Keratinocyte (primary cell): Measurements from ENCODE around the gene PTPRN2. TPM values are rescaled to one million over a fixed set of nuclear protein-coding genes. Genes with fewer than 3 reads are reported as not detected.

Source experiments
- DNase-seq: peaks from one replicate; pipeline ENCODE4 v3.0.0-alpha.2; 2011; ENCODE audit warnings: low read depth, missing footprints, low spot score
- FAIRE-seq: peaks from 2 replicates; lab custom pipeline; 2011; peaks lifted over from hg19 to GRCh38; lab: Jason Lieb, UNC
- H2AFZ ChIP-seq: 2 replicates; pipeline ENCODE4 v1.6.0; 2012; ENCODE audit warnings: low read length, control low read depth, inconsistent platforms; ENCODE audit not compliant: control insufficient read depth
- H3K27ac ChIP-seq: 2 replicates; pipeline ENCODE4 v1.5.1; 2011; ENCODE audit warnings: low read length; ENCODE audit not compliant: control insufficient read depth, insufficient read depth
- H3K27me3 ChIP-seq: 3 replicates; pipeline ENCODE4 v1.6.0; 2011; ENCODE audit warnings: low read length; ENCODE audit not compliant: control insufficient read depth, insufficient read depth; ENCODE audit errors: extremely low read depth
- H3K36me3 ChIP-seq, 2 experiments: 2 replicates in 1 of 2; 3 replicates in 1 of 2; pipeline ENCODE4 v1.5.1; 2011; ENCODE audit warnings: low read length in 2 of 2, mild to moderate bottlenecking in 1 of 2; ENCODE audit not compliant: control insufficient read depth in 2 of 2, insufficient read depth in 2 of 2; ENCODE audit errors: extremely low read depth in 1 of 2
- H3K4me1 ChIP-seq: 3 replicates; pipeline ENCODE4 v1.5.1; 2011; ENCODE audit warnings: low read length; ENCODE audit not compliant: control insufficient read depth, insufficient read depth; ENCODE audit errors: extremely low read depth
- H3K4me2 ChIP-seq: 3 replicates; pipeline ENCODE4 v1.6.0; 2011; ENCODE audit warnings: low read depth, low read length; ENCODE audit not compliant: control insufficient read depth, insufficient read depth; ENCODE audit errors: extremely low read depth
- H3K4me3 ChIP-seq, 3 experiments: fragments of 200-600 bp in 1 of 3; sonication (generic) in 1 of 3; 2 replicates in 2 of 3; 3 replicates in 1 of 3; pipeline ENCODE4 v1.5.1; 2011 to 2016; ENCODE audit warnings: low read length in 3 of 3, mild to moderate bottlenecking in 3 of 3, control low read depth in 2 of 3, inconsistent platforms in 1 of 3, low read depth in 1 of 3, mixed read lengths in 1 of 3, mixed run types in 1 of 3, moderate library complexity in 1 of 3; ENCODE audit not compliant: control insufficient read depth in 2 of 3, insufficient read depth in 2 of 3; ENCODE audit errors: extremely low read depth in 1 of 3
- H3K79me2 ChIP-seq: 2 replicates; pipeline ENCODE4 v1.6.0; 2012; ENCODE audit warnings: low read length; ENCODE audit not compliant: control insufficient read depth, insufficient read depth
- H3K9ac ChIP-seq: 3 replicates; pipeline ENCODE4 v1.6.0; 2011; ENCODE audit warnings: low read length; ENCODE audit not compliant: control insufficient read depth, insufficient read depth; ENCODE audit errors: extremely low read depth
- H3K9me1 ChIP-seq: 3 replicates; pipeline ENCODE4 v1.6.0; 2011; ENCODE audit warnings: low read length; ENCODE audit not compliant: control insufficient read depth, insufficient read depth; ENCODE audit errors: extremely low read depth
- H3K9me3 ChIP-seq: 2 replicates; pipeline ENCODE4 v1.5.1; 2012; ENCODE audit warnings: low read depth, low read length; ENCODE audit not compliant: control insufficient read depth
- H4K20me1 ChIP-seq: 3 replicates; pipeline ENCODE4 v1.6.0; 2011; ENCODE audit warnings: low read length; ENCODE audit not compliant: control insufficient read depth, insufficient read depth; ENCODE audit errors: extremely low read depth
- CTCF ChIP-seq, 3 experiments: IDR thresholded peaks in 1 of 3; conservative IDR thresholded peaks in 1 of 3; optimal IDR thresholded peaks in 1 of 3; 2 replicates in 2 of 3; 3 replicates in 1 of 3; pipeline versions ENCODE3 to v1.5.1; 2011; ENCODE audit warnings: low read length in 3 of 3, mild to moderate bottlenecking in 3 of 3, moderate library complexity in 2 of 3, control low read depth in 1 of 3, inconsistent platforms in 1 of 3; ENCODE audit not compliant: insufficient read depth in 2 of 3; ENCODE audit errors: extremely low read depth in 1 of 3
- EZH2 ChIP-seq: IDR thresholded peaks from one replicate; pipeline ENCODE4 v1.6.1; 2012; ENCODE audit warnings: inconsistent platforms, mild to moderate bottlenecking, low read length, moderate library complexity
- dilution Hi-C: fragments of 300-500 bp; cut with MboI; formaldehyde crosslinking; loops from one replicate; pipeline ENCODE4 v1.7.0; 2020; ENCODE audit warnings: low sequenced_read_pairs; ENCODE audit not compliant: extremely low pct_ligation_motif_present
- polyA plus RNA-seq, 5 experiments: library from polyadenylated mRNA; depleted of rRNA in 3 of 5; stranded (reverse) in 3 of 5; stranded (forward) in 1 of 5; unstranded in 1 of 5; fragments of >200 nt; gene quantifications; 1 replicate in 1 of 5; 2 replicates in 3 of 5; 3 replicates in 1 of 5; pipeline versions ENCODE4 v1.2.1 to v1.2.3, GENCODE V29; 2011 to 2012; ENCODE audit warnings: missing spikeins in 2 of 5, low read depth in 1 of 5, low replicate concordance in 1 of 5

Gene PTPRN2
- polyA plus RNA-seq, 1 donor (not counting 4 experiments of a cell fraction or from before 2014, with no cell fraction given): not detected

- Histone ChIP-seq H2AFZ (no peak overlapping the region), H3K9me1 (no peaks in the 10 kb centered on the region), H4K20me1 (no peaks in the 10 kb centered on the region), H3K79me2 (no peaks in the 10 kb centered on the region), H3K27ac (no peak overlapping the region), H3K4me3 (no peak overlapping the region), H3K36me3 (no peaks in the 10 kb centered on the region), H3K27me3 (no peaks in the 10 kb centered on the region), H3K4me1 (no peaks in the 10 kb centered on the region), H3K9ac (no peak overlapping the region), H3K4me2 (no peak overlapping the region), H3K9me3 (peaks cover 32% of the 10 kb centered on the region)
- dilution Hi-C loops: no loop called here
- no peak for DNase-seq
- no peak for FAIRE-seq
- no peak for TF ChIP-seq EZH2
- TF ChIP-seq CTCF (optimal IDR thresholded peaks at IDR 0.05 in 1 of 3, IDR thresholded peaks at IDR 0.05 in 1 of 3, conservative IDR thresholded peaks at IDR 0.05 in 1 of 3; ENCODE audit: extremely low read depth in 1 of 3, insufficient read depth in 2 of 3, low read length in 3 of 3): no peak
Observed at GRCh38 chr7:158066085-158066484, 521.5 kb downstream of the PTPRN2 start.

GRCh38 chr7:158065340-158065739 is 522.3 kb downstream of the PTPRN2 start:
- Histone ChIP-seq H2AFZ (no peak overlapping the region), H3K4me1 (no peaks in the 10 kb centered on the region), H4K20me1 (no peaks in the 10 kb centered on the region), H3K27ac (no peak overlapping the region), H3K9me1 (no peaks in the 10 kb centered on the region), H3K36me3 (no peaks in the 10 kb centered on the region), H3K79me2 (no peaks in the 10 kb centered on the region), H3K4me2 (no peak overlapping the region), H3K4me3 (no peak overlapping the region), H3K27me3 (no peaks in the 10 kb centered on the region), H3K9me3 (peaks cover 34% of the 10 kb centered on the region), H3K9ac (no peak overlapping the region)
- DNase-seq (no peak), FAIRE-seq (no peak)
- TF ChIP-seq EZH2: no peak
- TF ChIP-seq CTCF (optimal IDR thresholded peaks at IDR 0.05 in 1 of 3, IDR thresholded peaks at IDR 0.05 in 1 of 3, conservative IDR thresholded peaks at IDR 0.05 in 1 of 3; ENCODE audit: extremely low read depth in 1 of 3, insufficient read depth in 2 of 3, low read length in 3 of 3): no peak
- dilution Hi-C loops: no loop called here
